NCI-H146 (cell line): ENCODE data around the gene PAQR8.
"Not testable (repeated sequence)": the region's sequence is repeated elsewhere in the genome, so short reads cannot be mapped to it uniquely, and the experiment has no call there.

Experiments used
- DNase-seq: peaks from one replicate; lab custom pipeline; 2025; lab: John Stamatoyannopoulos, UW

Gene PAQR8

GRCh38 chr6:52411911-52412310 is 50.0 kb downstream of the PAQR8 start:
- DNase-seq = no peak

GRCh38 chr6:52415333-52415732 is 53.4 kb downstream of the PAQR8 start:
- DNase-seq = no peak

GRCh38 chr6:52415917-52416628 is 54.1 kb downstream of the PAQR8 start:
- no peak for DNase-seq

GRCh38 chr6:52416629-52417151 is 54.7 kb downstream of the PAQR8 start:
- peak; percentile 60 for DNase-seq

- DNase-seq = no peak
These were observed 55.7 kb downstream of the PAQR8 start for GRCh38 chr6:52417675-52418111.

- DNase-seq = no peak
These were observed 56.7 kb downstream of the PAQR8 start for GRCh38 chr6:52418606-52419005.

- DNase-seq = peak; percentile 99
These were observed 58.1 kb downstream of the PAQR8 start, which contains the start of gene EFHC1 for GRCh38 chr6:52419809-52420667. EFHC1 (plus strand) TSS chr6:52420342; CDS start chr6:52420411, 69 bp downstream.

GRCh38 chr6:52420668-52421358 is 58.9 kb downstream of the PAQR8 start:
- peak; percentile 78 for DNase-seq

- no peak for DNase-seq
These were observed 60.2 kb downstream of the PAQR8 start for GRCh38 chr6:52422156-52422555.

GRCh38 chr6:52423448-52423847 is 61.5 kb downstream of the PAQR8 start:
- no peak for DNase-seq

- DNase-seq = no peak
These were observed 62.0 kb downstream of the PAQR8 start for GRCh38 chr6:52423971-52424381.

- DNase-seq = no peak
These were observed 62.6 kb downstream of the PAQR8 start for GRCh38 chr6:52424513-52424912.

GRCh38 chr6:52426667-52427066 is 64.7 kb downstream of the PAQR8 start:
- no peak for DNase-seq

GRCh38 chr6:52433294-52433693 is 71.3 kb downstream of the PAQR8 start:
- DNase-seq = not testable (repeated sequence)

GRCh38 chr6:52435345-52435744 is 73.4 kb downstream of the PAQR8 start:
- no peak for DNase-seq

GRCh38 chr6:52438926-52439325 is 77.0 kb downstream of the PAQR8 start:
- no peak for DNase-seq

- DNase-seq = no peak
These were observed 92.6 kb downstream of the PAQR8 start for GRCh38 chr6:52454556-52454955.

- DNase-seq = no peak
These were observed 95.1 kb downstream of the PAQR8 start for GRCh38 chr6:52457096-52457495.
